HEK293T (cell line): Measurements from ENCODE around the gene TEDC2.

ENCODE experiments used
- CTCF ChIA-PET: fragments of 350-600 bp; formaldehyde crosslinking; extraction: SDS; loops from one replicate; lab custom pipeline; 2021; ENCODE audit warnings: antibody characterized with exemption, inconsistent platforms; lab: Yijun Ruan, JAX
- POLR2A ChIA-PET: fragments of 350-600 bp; formaldehyde crosslinking; extraction: SDS; loops from one replicate; lab custom pipeline; 2020; ENCODE audit warnings: antibody characterized with exemption, inconsistent platforms; lab: Yijun Ruan, JAX
- DNase-seq: peaks from one replicate; pipeline ENCODE4 v3.0.0; 2012; ENCODE audit warnings: mixed read lengths; ENCODE audit errors: extremely low spot score
- ARNT ChIP-seq: fragments of 450-650 bp; IDR thresholded peaks from 2 replicates; pipeline ENCODE4 v1.6.1; 2017; ENCODE audit warnings: mild to moderate bottlenecking
- BHLHE40 ChIP-seq: fragments of 450-650 bp; IDR thresholded peaks from 2 replicates; pipeline ENCODE4 v1.6.1; 2016; ENCODE audit warnings: mild to moderate bottlenecking, moderate library complexity, borderline replicate concordance
- CTBP1 ChIP-seq: fragments of 450-650 bp; IDR thresholded peaks from 2 replicates; pipeline ENCODE4 v1.6.1; 2016; ENCODE audit warnings: borderline replicate concordance
- ELF4 ChIP-seq: fragments of 450-650 bp; IDR thresholded peaks from 2 replicates; pipeline ENCODE4 v1.6.1; 2017; ENCODE audit warnings: antibody characterized with exemption
- FOXA1 ChIP-seq: fragments of 450-650 bp; IDR thresholded peaks from 2 replicates; pipeline ENCODE4 v1.6.1; 2016; ENCODE audit warnings: mild to moderate bottlenecking
- FOXK2 ChIP-seq: fragments of 450-650 bp; IDR thresholded peaks from 2 replicates; pipeline ENCODE4 v1.6.1; 2016; ENCODE audit warnings: mild to moderate bottlenecking
- FOXM1 ChIP-seq: fragments of 450-650 bp; IDR thresholded peaks from 2 replicates; pipeline ENCODE4 v1.6.1; 2017; ENCODE audit warnings: mild to moderate bottlenecking, borderline replicate concordance
- HDGF ChIP-seq: fragments of 450-650 bp; IDR thresholded peaks from 2 replicates; pipeline ENCODE4 v1.6.1; 2017; ENCODE audit warnings: antibody characterized with exemption, borderline replicate concordance
- L3MBTL2 ChIP-seq: fragments of 450-650 bp; conservative IDR thresholded peaks from 2 replicates; pipeline ENCODE4 v1.6.1; 2016; ENCODE audit warnings: mild to moderate bottlenecking
- LEF1 ChIP-seq: fragments of 450-650 bp; IDR thresholded peaks from 2 replicates; pipeline ENCODE4 v1.6.1; 2017; ENCODE audit warnings: mild to moderate bottlenecking, borderline replicate concordance
- NFRKB ChIP-seq: fragments of 450-650 bp; IDR thresholded peaks from 2 replicates; pipeline ENCODE4 v1.6.1; 2016; ENCODE audit warnings: mild to moderate bottlenecking, moderate library complexity
- SP1 ChIP-seq: fragments of 450-650 bp; IDR thresholded peaks from 2 replicates; pipeline ENCODE4 v1.6.1; 2017
- SUZ12 ChIP-seq: fragments of 450-650 bp; IDR thresholded peaks from 2 replicates; pipeline ENCODE4 v1.6.1; 2016; ENCODE audit warnings: mild to moderate bottlenecking
- TARDBP ChIP-seq: fragments of 450-650 bp; IDR thresholded peaks from 2 replicates; pipeline ENCODE4 v1.6.1; 2016
- ZNF384 ChIP-seq: fragments of 450-650 bp; IDR thresholded peaks from 2 replicates; pipeline ENCODE4 v1.6.1; 2016
- TF ChIP-seq, protein P1 (sequence below): fragments of 450-650 bp; IDR thresholded peaks from 2 replicates; pipeline ENCODE4 v1.6.1; 2016

The TEDC2 gene

DNA sequence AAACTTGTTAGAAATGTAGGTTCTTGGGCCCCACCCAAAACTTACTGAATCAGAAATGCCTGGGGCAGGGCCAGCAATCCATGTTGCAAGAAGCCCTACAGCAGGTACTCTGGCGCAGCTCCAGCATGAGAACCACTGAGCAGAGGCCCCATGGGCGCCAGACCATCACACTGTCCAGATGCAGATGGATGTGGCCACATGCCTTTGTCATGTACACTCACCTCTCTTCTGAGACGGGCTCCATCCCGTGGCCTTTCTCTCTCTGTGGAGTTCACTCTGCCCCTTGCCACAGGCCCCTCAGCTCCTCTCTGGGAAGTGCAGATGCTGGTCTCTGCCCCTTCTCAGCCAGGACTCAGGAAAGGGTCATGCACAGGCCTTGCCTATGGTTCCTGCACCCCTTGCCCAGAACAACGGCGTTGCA, 33.0 kb upstream of the TEDC2 start:
- TF ChIP-seq BHLHE40 (no peak), CTBP1 (no peak), ELF4 (no peak), HDGF (no peak), FOXA1 (no peak), FOXM1 (no peak), FOXK2 (no peak), SUZ12 (no peak), NFRKB (no peak), TARDBP (no peak), SP1 (no peak)
- TF ChIP-seq, protein P1, sequence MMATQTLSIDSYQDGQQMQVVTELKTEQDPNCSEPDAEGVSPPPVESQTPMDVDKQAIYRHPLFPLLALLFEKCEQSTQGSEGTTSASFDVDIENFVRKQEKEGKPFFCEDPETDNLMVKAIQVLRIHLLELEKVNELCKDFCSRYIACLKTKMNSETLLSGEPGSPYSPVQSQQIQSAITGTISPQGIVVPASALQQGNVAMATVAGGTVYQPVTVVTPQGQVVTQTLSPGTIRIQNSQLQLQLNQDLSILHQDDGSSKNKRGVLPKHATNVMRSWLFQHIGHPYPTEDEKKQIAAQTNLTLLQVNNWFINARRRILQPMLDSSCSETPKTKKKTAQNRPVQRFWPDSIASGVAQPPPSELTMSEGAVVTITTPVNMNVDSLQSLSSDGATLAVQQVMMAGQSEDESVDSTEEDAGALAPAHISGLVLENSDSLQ: no peak
- POLR2A ChIA-PET: interaction anchor here (1.1 to 2.6 kb wide), 5 partner anchors 14 to 158 kb away, joined by 3 to 7 read pairs (median 5); partner anchors contain the start of gene TEDC2
- DNase-seq: no peak
- CTCF ChIA-PET: interaction anchor here (0.6 to 0.9 kb wide), 2 partner anchors 8 to 174 kb away, joined by 3 read pairs; no protein-coding TSS in a partner anchor

DNA sequence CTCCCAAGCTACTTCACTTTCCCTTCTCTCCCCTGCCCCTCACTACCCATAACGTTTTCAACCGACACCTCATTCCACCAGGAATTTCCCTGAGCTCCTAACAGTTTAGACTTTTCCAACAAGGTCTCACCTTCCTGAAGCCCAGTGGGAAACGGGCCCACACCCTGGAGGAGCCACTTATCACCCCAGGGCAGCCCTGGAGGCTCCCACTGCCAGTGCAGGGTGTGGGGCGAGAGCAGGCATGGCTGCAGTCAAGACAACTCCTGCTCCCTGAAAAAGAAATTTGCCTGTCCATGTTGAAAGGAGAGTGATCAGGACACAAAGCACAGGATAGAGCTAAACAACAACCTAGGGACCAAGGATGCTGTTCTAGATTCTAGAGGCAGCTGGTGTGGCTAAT, 32.4 kb upstream of the TEDC2 start:
- TF ChIP-seq TARDBP (no peak), LEF1 (no peak), FOXA1 (no peak), BHLHE40 (no peak), CTBP1 (no peak), SUZ12 (no peak), ZNF384 (no peak), ARNT (no peak), SP1 (no peak), L3MBTL2 (no peak), NFRKB (no peak), FOXK2 (no peak), FOXM1 (no peak), HDGF (no peak), ELF4 (no peak)
- TF ChIP-seq, protein P1: no peak
- DNase-seq: no peak

DNA sequence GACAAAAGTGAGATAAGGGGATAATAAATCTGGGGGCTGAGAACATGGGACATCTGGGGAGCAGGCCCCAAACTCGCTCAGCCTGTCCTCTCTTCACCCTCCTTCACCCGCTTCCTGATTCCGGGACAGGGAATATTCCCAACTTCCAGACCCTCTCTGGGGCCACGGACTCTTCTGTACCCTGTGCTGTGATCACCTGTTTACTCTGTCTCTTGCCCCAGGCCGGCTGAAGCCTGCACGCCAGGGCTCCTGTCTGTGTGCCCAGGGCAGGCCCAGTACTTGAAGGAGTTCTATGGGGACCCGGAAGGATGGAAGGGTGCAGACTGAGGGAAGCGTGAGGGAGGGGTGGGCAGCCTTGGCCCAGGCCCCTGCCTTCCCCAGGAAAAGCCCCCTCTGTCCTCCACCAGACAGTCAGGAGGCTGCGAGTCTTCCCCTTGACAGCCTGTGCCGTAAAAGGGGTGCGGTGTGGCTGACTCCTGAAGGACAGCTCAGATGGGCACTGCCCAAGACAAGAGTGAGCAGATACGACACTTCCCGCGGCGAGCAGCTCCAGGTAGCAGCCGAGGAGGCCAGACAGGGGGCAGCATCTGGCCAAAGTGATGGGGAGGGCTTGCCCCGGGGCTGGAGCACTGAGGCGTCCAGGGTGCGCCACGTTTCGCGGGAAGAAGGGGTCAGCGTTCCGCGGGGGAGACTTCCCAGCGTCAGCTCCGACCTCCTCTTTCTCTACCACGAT, 31.7 kb upstream of the TEDC2 start:
- TF ChIP-seq HDGF (no peak), ARNT (no peak), FOXA1 (no peak), NFRKB (no peak), SUZ12 (no peak)
- POLR2A ChIA-PET: interaction anchor here (0.9 to 2.6 kb wide), 10 partner anchors 9 to 160 kb away, joined by 3 to 7 read pairs (median 4); partner anchors contain the start of genes TBC1D24 and TEDC2
- DNase-seq: peak; percentile 22
- CTCF ChIA-PET: interaction anchor here (1.1 to 1.5 kb wide), 2 partner anchors 9 to 73 kb away, joined by 3 read pairs; no protein-coding TSS in a partner anchor

More for the DNA sequence above, 32.4 kb upstream of the TEDC2 start:
- POLR2A ChIA-PET: interaction anchor here (0.9 to 2.6 kb wide), 8 partner anchors 13 to 159 kb away, joined by 3 to 7 read pairs (median 3); partner anchors contain the start of genes TBC1D24 and TEDC2
- CTCF ChIA-PET: interaction anchor here (0.6 to 1.5 kb wide), 3 partner anchors 9 to 175 kb away, joined by 3 read pairs; no protein-coding TSS in a partner anchor

DNA sequence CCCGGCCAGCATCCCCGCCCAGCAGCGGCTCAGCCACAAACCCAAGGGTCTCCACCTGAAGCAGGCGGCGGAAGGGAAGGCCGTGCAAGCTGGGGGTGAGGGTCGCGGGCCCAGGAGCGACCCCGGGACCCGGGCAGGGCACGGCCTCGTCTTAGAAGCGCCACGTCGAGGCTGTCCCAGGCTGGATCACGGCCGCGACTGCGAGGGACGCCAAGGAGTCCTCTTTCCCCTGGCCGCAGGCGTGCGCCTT, 31.2 kb upstream of the TEDC2 start:
- DNase-seq: no peak
- TF ChIP-seq BHLHE40 (no peak), SP1 (no peak), ZNF384 (no peak), TARDBP (no peak), CTBP1 (no peak), LEF1 (0 out of 2 replicates have a peak, but pooled peaks have one; percentile 17), SUZ12 (no peak), NFRKB (no peak), ARNT (no peak), FOXM1 (no peak), L3MBTL2 (peak; percentile 94), FOXK2 (no peak), FOXA1 (no peak), HDGF (no peak), ELF4 (no peak)
- TF ChIP-seq, protein P1: no peak
- CTCF ChIA-PET: interaction anchor here (1.1 to 1.5 kb wide), 2 partner anchors 10 to 73 kb away, joined by 3 read pairs; no protein-coding TSS in a partner anchor
- POLR2A ChIA-PET: interaction anchor here (0.9 to 2.6 kb wide), 6 partner anchors 8 to 78 kb away, joined by 3 to 7 read pairs (median 4); partner anchors contain the start of genes TBC1D24 and TEDC2

DNA sequence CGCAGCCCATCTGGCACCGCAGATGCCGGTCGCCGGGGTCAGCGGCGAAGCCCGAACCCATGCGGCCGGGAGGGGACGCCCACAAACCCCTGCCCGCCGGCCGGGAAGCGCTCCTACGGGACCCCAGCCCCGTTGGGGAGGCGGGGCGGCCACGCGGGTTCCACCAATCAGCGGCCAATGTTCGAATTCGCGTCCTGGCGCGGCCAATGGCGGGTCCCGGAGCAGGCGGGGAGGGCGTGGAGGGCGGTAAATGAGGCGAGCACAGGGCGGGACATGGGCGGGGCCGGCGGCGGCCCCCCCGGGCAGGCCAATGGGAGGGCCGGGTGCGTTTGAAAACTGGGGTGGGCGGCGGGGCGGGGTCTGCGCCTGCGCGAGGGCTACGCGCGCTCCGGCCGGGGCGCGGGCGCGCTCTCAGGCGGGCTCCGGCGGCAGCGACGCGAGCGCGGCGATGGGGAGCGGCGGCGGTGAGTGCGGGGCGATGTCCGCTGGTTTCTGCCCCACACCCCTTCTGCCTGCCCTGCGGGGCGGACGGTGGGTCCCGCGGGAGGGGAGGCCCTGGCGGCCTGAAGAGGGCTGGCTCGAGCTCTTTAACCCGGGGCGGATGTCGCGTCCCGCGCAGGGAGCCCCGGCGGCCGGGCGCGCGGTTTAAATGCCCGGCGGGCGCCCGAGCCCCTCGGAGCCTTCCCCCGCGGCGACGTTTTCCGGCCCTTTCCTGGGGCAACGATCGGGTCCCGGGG, 30.7 kb upstream of the TEDC2 start, which contains the start of gene CCNF:
Gene CCNF, plus strand, starts transcription at position 414 of the 737 bp plus-strand sequence. Its CDS starts 35 bp downstream, at position 449.
- peak; percentile 98 for DNase-seq
- CTCF ChIA-PET: interaction anchor here (1.1 to 1.5 kb wide), 2 partner anchors 10 to 72 kb away, joined by 3 read pairs; no protein-coding TSS in a partner anchor
- POLR2A ChIA-PET: interaction anchor here (1.0 to 2.6 kb wide), 5 partner anchors 8 to 72 kb away, joined by 3 to 7 read pairs (median 7); partner anchors contain the start of gene TEDC2
- TF ChIP-seq FOXK2: no peak
- peak; percentile 42 for TF ChIP-seq L3MBTL2
- peak; percentile 75 for TF ChIP-seq SP1
- TF ChIP-seq FOXM1: peak; percentile 99
